HepG2 (cell line): ENCODE data around the gene ZNF33A. TPM values are rescaled to one million over a fixed set of nuclear protein-coding genes. Genes with fewer than 3 reads are reported as not detected.

Source experiments
- CENPBD1 ChIP-seq: sonication (generic); formaldehyde crosslinking; IDR thresholded peaks from 2 replicates; pipeline ENCODE4 v1.8.0; 2022; ENCODE audit warnings: missing genetic modification reagents, low read depth, mild to moderate bottlenecking, borderline replicate concordance
- GATAD1 ChIP-seq: IDR thresholded peaks from 2 replicates; pipeline ENCODE4 v1.6.1; 2016; ENCODE audit warnings: missing genetic modification reagents, missing compliant biosample characterization
- IRF2 ChIP-seq: IDR thresholded peaks from 2 replicates; pipeline ENCODE4 v1.6.1; 2018; ENCODE audit warnings: missing genetic modification reagents, missing compliant biosample characterization
- SAP130 ChIP-seq: IDR thresholded peaks from 2 replicates; pipeline ENCODE4 v1.6.1; 2016; ENCODE audit warnings: low read depth
- SOX6 ChIP-seq, 2 experiments: fragments of 450-650 bp in 1 of 2; sonication (generic) in 1 of 2; formaldehyde crosslinking in 1 of 2; IDR thresholded peaks; 2 replicates each; pipeline versions ENCODE4 v1.4.0 to v1.6.1; 2017 to 2020; ENCODE audit warnings: antibody characterized with exemption in 1 of 2, mild to moderate bottlenecking in 1 of 2, missing genetic modification reagents in 1 of 2
- XRCC5 ChIP-seq: fragments of 200-400 bp; formaldehyde crosslinking; optimal IDR thresholded peaks from 2 replicates; pipeline ENCODE3; 2017; ENCODE audit warnings: mild to moderate bottlenecking, low read length
- ZBTB38 ChIP-seq: sonication (generic); formaldehyde crosslinking; IDR thresholded peaks from 2 replicates; pipeline ENCODE4 v1.5.1; 2020; ENCODE audit warnings: mild to moderate bottlenecking, missing genetic modification reagents
- ZFP90 ChIP-seq: sonication (generic); formaldehyde crosslinking; IDR thresholded peaks from 2 replicates; pipeline ENCODE4 v1.8.0; 2022; ENCODE audit warnings: missing genetic modification reagents, mild to moderate bottlenecking, inconsistent platforms, borderline replicate concordance
- ZFY ChIP-seq: sonication (generic); formaldehyde crosslinking; IDR thresholded peaks from 2 replicates; pipeline ENCODE4 v1.4.0; 2020; ENCODE audit warnings: missing genetic modification reagents
- ZNF143 ChIP-seq: sonication (generic); formaldehyde crosslinking; IDR thresholded peaks from 2 replicates; pipeline ENCODE4 v1.4.0; 2020; ENCODE audit warnings: missing genetic modification reagents
- ZNF501 ChIP-seq: sonication (generic); formaldehyde crosslinking; IDR thresholded peaks from 2 replicates; pipeline ENCODE4 v1.5.1; 2020; ENCODE audit warnings: mild to moderate bottlenecking, moderate library complexity, missing genetic modification reagents
- ZNF878 ChIP-seq: sonication (generic); formaldehyde crosslinking; IDR thresholded peaks from 2 replicates; pipeline ENCODE4 v1.8.1; 2023; ENCODE audit warnings: mild to moderate bottlenecking, missing genetic modification reagents, moderate library complexity
- polyA plus RNA-seq, 8 experiments: library from polyadenylated mRNA; depleted of rRNA in 3 of 8; stranded (reverse) in 7 of 8; unstranded in 1 of 8; fragments of >200 nt; fragmentation: Illumina TruSeq in 4 of 8; extraction: Trizol in 4 of 8; gene quantifications; 2 replicates each; pipeline versions ENCODE4 v1.2.1 to v1.2.3, GENCODE V29; 2011 to 2016; ENCODE audit warnings: low read depth in 4 of 8, missing spikeins in 1 of 8, mixed read lengths in 1 of 8; ENCODE audit not compliant: insufficient read depth in 1 of 8
- total RNA-seq, 5 experiments: library from RNA; depleted of rRNA; stranded (reverse); fragments of >200 nt; fragmentation: Illumina TruSeq; extraction: Trizol; gene quantifications; 2 replicates each; pipeline ENCODE4 v1.2.3, GENCODE V29; 2016; ENCODE audit warnings: low read depth in 1 of 5
- TF ChIP-seq, protein P1 (sequence below): sonication (generic); formaldehyde crosslinking; IDR thresholded peaks from 2 replicates; pipeline ENCODE4 v1.4.0; 2020; ENCODE audit warnings: low read depth, mild to moderate bottlenecking, missing genetic modification reagents
- TF ChIP-seq, protein P2 (sequence below): sonication (generic); formaldehyde crosslinking; IDR thresholded peaks from 2 replicates; pipeline ENCODE4 v1.4.0; 2020; ENCODE audit warnings: missing genetic modification reagents
- TF ChIP-seq, protein P3 (sequence below), 2 experiments: fragments of 450-650 bp in 1 of 2; sonication (generic) in 1 of 2; formaldehyde crosslinking in 1 of 2; IDR thresholded peaks; 2 replicates each; pipeline versions ENCODE4 v1.6.1 to v1.8.0; 2016 to 2022; ENCODE audit warnings: antibody characterized with exemption in 1 of 2, mild to moderate bottlenecking in 1 of 2, missing genetic modification reagents in 1 of 2

The ZNF33A gene
- total and polyA plus RNA-seq, 2 of the 13 experiments (the other 11 are each of a cell fraction or from before 2014, with no cell fraction given): 13.1 to 22.5 TPM

- peak; percentile 39; the same call in 1 of the 2 replicates for TF ChIP-seq CENPBD1 (CRISPR knock-in tag)
- peak; percentile 71 for TF ChIP-seq IRF2 (CRISPR knock-in tag)
- TF ChIP-seq XRCC5: peak; percentile 26
- TF ChIP-seq ZNF143 (CRISPR knock-in tag): peak; percentile 95
- TF ChIP-seq GATAD1 (CRISPR knock-in tag): peak; percentile 66; the same call in 1 of the 2 replicates
- TF ChIP-seq ZFP90 (CRISPR knock-in tag): 0 out of 2 replicates have a peak, but pooled peaks have one; percentile 68
- no peak for TF ChIP-seq ZNF878 (CRISPR knock-in tag)
- peak; percentile 13; the same call in 1 of the 2 replicates for TF ChIP-seq ZBTB38 (CRISPR knock-in tag)
- TF ChIP-seq, protein P1, sequence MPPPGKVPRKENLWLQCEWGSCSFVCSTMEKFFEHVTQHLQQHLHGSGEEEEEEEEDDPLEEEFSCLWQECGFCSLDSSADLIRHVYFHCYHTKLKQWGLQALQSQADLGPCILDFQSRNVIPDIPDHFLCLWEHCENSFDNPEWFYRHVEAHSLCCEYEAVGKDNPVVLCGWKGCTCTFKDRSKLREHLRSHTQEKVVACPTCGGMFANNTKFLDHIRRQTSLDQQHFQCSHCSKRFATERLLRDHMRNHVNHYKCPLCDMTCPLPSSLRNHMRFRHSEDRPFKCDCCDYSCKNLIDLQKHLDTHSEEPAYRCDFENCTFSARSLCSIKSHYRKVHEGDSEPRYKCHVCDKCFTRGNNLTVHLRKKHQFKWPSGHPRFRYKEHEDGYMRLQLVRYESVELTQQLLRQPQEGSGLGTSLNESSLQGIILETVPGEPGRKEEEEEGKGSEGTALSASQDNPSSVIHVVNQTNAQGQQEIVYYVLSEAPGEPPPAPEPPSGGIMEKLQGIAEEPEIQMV: peak; percentile 25; the same call in 1 of the 2 replicates
- TF ChIP-seq ZNF501 (CRISPR knock-in tag): peak; percentile 70; the same call in 1 of the 2 replicates
- TF ChIP-seq ZFY (CRISPR knock-in tag): peak; percentile 96
- no peak for TF ChIP-seq SOX6 (IDR thresholded peaks at IDR 0.05)
- 0 out of 2 replicates have a peak, but pooled peaks have one; percentile 32 for TF ChIP-seq SOX6 (CRISPR knock-in tag; IDR thresholded peaks at IDR 0.05)
- TF ChIP-seq, protein P2, sequence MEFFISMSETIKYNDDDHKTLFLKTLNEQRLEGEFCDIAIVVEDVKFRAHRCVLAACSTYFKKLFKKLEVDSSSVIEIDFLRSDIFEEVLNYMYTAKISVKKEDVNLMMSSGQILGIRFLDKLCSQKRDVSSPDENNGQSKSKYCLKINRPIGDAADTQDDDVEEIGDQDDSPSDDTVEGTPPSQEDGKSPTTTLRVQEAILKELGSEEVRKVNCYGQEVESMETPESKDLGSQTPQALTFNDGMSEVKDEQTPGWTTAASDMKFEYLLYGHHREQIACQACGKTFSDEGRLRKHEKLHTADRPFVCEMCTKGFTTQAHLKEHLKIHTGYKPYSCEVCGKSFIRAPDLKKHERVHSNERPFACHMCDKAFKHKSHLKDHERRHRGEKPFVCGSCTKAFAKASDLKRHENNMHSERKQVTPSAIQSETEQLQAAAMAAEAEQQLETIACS (CRISPR knock-in tag): peak; percentile 52
- TF ChIP-seq, protein P3, sequence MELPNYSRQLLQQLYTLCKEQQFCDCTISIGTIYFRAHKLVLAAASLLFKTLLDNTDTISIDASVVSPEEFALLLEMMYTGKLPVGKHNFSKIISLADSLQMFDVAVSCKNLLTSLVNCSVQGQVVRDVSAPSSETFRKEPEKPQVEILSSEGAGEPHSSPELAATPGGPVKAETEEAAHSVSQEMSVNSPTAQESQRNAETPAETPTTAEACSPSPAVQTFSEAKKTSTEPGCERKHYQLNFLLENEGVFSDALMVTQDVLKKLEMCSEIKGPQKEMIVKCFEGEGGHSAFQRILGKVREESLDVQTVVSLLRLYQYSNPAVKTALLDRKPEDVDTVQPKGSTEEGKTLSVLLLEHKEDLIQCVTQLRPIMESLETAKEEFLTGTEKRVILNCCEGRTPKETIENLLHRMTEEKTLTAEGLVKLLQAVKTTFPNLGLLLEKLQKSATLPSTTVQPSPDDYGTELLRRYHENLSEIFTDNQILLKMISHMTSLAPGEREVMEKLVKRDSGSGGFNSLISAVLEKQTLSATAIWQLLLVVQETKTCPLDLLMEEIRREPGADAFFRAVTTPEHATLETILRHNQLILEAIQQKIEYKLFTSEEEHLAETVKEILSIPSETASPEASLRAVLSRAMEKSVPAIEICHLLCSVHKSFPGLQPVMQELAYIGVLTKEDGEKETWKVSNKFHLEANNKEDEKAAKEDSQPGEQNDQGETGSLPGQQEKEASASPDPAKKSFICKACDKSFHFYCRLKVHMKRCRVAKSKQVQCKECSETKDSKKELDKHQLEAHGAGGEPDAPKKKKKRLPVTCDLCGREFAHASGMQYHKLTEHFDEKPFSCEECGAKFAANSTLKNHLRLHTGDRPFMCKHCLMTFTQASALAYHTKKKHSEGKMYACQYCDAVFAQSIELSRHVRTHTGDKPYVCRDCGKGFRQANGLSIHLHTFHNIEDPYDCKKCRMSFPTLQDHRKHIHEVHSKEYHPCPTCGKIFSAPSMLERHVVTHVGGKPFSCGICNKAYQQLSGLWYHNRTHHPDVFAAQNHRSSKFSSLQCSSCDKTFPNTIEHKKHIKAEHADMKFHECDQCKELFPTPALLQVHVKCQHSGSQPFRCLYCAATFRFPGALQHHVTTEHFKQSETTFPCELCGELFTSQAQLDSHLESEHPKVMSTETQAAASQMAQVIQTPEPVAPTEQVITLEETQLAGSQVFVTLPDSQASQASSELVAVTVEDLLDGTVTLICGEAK (IDR thresholded peaks at IDR 0.05): no peak
- TF ChIP-seq, protein P3 (CRISPR knock-in tag; IDR thresholded peaks at IDR 0.05): peak; percentile 69
- peak; percentile 78 for TF ChIP-seq SAP130 (CRISPR knock-in tag)
Measured at GRCh38 chr10:38094158-38094926, 83.9 kb downstream of the ZNF33A start, which contains the start of gene ZNF37A (continued).
